ENCODE measurements around the gene SSTR5. TPM values are rescaled to one million over a fixed set of nuclear protein-coding genes. Genes with fewer than 3 reads are reported as not detected.
A peak's percentile ranks its signal among the peaks of the same experiment; 100 is the strongest.
"Not testable (repeated sequence)": the region's sequence is repeated elsewhere in the genome, so short reads cannot be mapped to it uniquely, and the experiment has no call there.

SSTR5 gene
- total RNA-seq, 1 donor from 2014 or later = not detected

DNA sequence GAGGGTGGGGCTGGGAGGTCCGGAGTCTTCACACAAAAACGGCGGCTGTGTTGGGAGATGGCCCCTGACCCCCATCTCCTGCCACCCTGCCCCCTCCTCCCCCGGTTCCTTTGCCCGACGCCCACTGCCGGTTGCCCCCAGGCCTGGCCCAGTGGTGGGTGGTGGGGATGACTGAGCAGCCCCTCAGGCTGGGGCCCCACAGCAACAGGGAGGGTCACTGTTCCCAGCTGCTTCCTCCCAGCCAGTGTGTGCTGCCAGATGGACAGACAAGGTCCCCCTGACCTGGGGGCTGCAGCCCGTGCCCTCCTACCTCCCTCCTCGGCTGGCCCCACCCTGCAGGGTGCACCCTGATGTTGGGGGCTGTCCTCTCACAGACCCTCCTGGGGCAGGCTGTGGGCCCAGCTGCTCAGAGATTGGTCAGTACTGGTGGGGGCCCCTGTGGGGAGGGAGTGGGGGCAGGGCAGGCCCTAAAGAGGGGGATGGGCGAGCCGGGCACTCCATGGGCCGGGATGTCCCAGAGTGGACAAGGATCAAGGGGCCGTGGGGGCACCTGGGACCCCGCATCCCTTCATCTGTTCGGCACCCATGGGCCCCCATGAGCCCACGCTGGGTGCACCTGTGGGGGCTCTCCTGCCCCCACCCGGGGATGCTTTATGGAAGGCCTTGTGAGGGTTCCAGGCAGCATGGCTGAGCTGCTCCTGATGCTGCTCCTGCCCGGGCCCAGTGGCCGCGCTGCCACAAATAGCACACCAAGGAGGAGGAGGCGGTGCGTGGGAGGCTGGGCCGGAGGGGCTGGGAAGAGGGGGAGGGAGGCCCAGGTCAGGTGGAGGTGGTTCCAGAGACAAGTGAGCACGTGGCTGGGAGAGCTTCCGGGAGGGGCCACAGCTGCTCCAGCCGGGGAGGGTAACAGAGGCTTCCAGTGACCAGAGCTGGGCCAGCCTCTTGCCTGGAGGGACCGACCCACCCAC, 18.4 kb downstream of the SSTR5 start:
- no peak for TF ChIP-seq CTCF (conservative IDR thresholded peaks at IDR 0.05; ENCODE audit: low read depth, low read length)
- peak overlapping the region; percentile 60 for H3K4me3 ChIP-seq (ENCODE audit: low read depth, low read length)
- DNase-seq (ENCODE audit: low read depth) = no peak

DNA sequence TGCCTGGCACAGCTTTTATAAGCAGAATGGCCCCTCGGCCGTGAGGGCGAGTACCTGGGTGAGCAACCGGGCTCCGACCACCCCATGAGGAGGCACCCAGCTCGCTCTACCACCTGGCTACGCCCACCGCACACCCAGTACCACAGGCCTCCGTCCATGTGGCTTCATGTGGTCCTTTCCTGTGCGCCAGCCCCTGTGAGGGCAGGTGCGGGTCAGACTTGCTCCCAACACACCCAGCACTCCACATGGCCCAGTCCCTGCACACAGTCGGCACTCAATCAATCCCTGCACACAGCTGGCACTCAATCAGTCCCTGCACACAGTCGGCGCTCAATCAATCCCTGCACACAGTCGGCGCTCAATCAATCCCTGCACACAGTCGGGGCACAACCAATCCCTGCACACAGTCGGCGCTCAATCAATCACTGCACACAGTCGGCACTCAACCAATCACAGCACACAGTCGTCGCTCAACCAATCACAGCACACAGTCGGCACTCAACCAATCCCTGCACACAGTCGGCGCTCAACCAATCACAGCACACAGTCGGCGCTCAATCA, 19.5 kb downstream of the SSTR5 start:
- H3K4me3 ChIP-seq (ENCODE audit: low read depth, low read length) = no peak overlapping the region
- no peak for TF ChIP-seq CTCF (conservative IDR thresholded peaks at IDR 0.05; ENCODE audit: low read depth, low read length)
- no peak for DNase-seq (ENCODE audit: low read depth)

DNA sequence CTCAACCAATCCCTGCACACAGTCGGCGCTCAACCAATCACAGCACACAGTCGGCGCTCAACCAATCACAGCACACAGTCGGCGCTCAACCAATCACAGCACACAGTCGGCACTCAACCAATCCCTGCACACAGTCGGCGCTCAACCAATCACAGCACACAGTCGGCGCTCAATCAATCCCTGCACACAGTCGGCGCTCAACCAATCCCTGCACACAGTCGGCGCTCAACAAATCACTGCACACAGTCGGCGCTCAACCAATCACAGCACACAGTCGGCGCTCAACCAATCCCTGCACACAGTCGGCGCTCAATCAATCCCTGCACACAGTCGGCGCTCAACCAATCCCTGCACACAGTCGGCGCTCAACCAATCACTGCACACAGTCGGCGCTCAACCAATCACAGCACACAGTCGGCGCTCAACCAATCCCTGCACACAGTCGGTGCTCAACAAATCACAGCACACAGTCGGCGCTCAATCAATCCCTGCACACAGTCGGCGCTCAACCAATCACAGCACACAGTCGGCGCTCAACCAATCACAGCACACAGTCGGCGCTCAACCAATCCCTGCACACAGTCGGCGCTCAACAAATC, 20.2 kb downstream of the SSTR5 start:
- DNase-seq (ENCODE audit: low read depth); H3K4me3 ChIP-seq (ENCODE audit: low read depth, low read length): not testable (repeated sequence)

- no peak for TF ChIP-seq CTCF (conservative IDR thresholded peaks at IDR 0.05; ENCODE audit: low read depth, low read length)
- no peak overlapping the region for H3K4me3 ChIP-seq (ENCODE audit: low read depth, low read length)
- no peak for DNase-seq (ENCODE audit: low read depth)
Observed at GRCh38 chr16:1093284-1094123, 21.0 kb downstream of the SSTR5 start.

GRCh38 chr16:1094124-1094479, 21.6 kb downstream of the SSTR5 start:
- no peak for TF ChIP-seq CTCF (conservative IDR thresholded peaks at IDR 0.05; ENCODE audit: low read depth, low read length)
- no peak overlapping the region for H3K4me3 ChIP-seq (ENCODE audit: low read depth, low read length)
- no peak for DNase-seq (ENCODE audit: low read depth)

DNA sequence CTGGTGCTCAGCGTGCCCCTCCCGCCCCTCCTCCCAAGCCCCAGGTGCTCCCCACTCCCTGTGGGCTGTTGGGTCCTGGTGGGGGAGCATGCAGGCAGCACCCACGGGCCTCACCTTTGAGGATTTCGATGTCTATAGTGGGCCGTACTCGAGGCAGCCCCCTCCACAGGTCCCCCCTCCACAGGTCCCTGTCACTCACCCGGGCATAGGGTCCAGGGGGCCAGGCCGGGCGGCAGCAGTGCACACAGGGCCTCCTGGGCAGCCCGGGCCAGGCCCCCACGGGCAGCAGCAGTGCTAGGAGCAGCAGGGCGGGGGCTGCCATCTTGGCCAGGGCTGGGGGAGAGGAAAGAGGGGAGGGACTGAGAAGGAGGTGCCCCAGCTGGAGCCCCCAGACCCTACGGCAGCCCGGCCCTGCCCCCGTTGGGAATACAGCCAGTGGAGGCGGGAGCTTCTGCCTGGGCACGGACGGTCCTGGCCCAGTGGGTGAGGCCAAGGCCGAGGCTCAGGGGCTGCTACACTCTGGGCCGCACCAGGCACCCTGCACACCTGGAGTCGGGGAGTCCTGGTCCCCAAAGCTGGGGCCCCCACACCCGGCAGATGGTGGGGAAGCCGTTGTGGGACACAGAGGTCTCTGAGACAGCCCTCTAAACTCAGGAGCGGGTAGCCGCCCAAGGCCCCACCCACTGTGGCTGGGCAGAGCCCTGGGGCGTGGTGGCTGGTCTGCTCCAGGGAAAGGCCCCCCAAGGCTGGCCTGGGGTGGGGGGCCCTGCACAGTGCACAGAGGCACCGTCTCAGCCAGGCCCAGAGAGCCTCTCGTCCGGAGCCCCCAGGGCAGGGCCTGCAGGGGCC, 22.3 kb downstream of the SSTR5 start:
- no peak for TF ChIP-seq CTCF (conservative IDR thresholded peaks at IDR 0.05; ENCODE audit: low read depth, low read length)
- no peak for DNase-seq (ENCODE audit: low read depth)
- no peak overlapping the region for H3K4me3 ChIP-seq (ENCODE audit: low read depth, low read length)

Measured in epithelial cell of proximal tubule (primary cell).